DOHH2 (cell line): Measurements from ENCODE around the gene NGLY1.

Source experiments
- H3F3A ChIP-seq: fragments of 200-600 bp; sonication (generic), shearing (Covaris generic); 2 replicates; pipeline ENCODE4 v1.6.0; 2016; ENCODE audit warnings: antibody characterized with exemption, mild to moderate bottlenecking; ENCODE audit not compliant: control insufficient read depth, insufficient read depth
- H3K27ac ChIP-seq: fragments of 200-600 bp; sonication (generic); 2 replicates; pipeline ENCODE4 v1.5.1; 2014; ENCODE audit warnings: low read depth, mild to moderate bottlenecking, low read length, moderate library complexity
- H3K27me3 ChIP-seq: fragments of 200-600 bp; sonication (generic); 2 replicates; pipeline ENCODE4 v1.6.1; 2014; ENCODE audit warnings: mild to moderate bottlenecking, low read length, mixed read lengths; ENCODE audit not compliant: control insufficient read depth
- H3K36me3 ChIP-seq: fragments of 200-600 bp; sonication (generic); 2 replicates; pipeline ENCODE4 v1.6.1; 2014; ENCODE audit warnings: mild to moderate bottlenecking, low read length, moderate library complexity, mixed read lengths; ENCODE audit not compliant: control insufficient read depth
- H3K4me1 ChIP-seq: fragments of 200-600 bp; sonication (generic); 2 replicates; pipeline ENCODE4 v1.6.1; 2014; ENCODE audit warnings: mild to moderate bottlenecking, low read length, mixed read lengths; ENCODE audit not compliant: control insufficient read depth
- H3K4me2 ChIP-seq: fragments of 200-600 bp; sonication (generic); 2 replicates; pipeline ENCODE4 v1.6.0; 2014; ENCODE audit warnings: mild to moderate bottlenecking, low read length, moderate library complexity
- H3K4me3 ChIP-seq: fragments of 200-600 bp; sonication (generic); 2 replicates; pipeline ENCODE4 v1.5.1; 2014; ENCODE audit warnings: mild to moderate bottlenecking, low read length, mixed read lengths
- H3K79me2 ChIP-seq: fragments of 200-600 bp; sonication (generic); 2 replicates; pipeline ENCODE4 v1.6.1; 2014; ENCODE audit warnings: mild to moderate bottlenecking, low read length, mixed read lengths; ENCODE audit not compliant: control insufficient read depth
- H3K9me2 ChIP-seq: fragments of 200-600 bp; sonication (generic); replicated peaks from 2 replicates; pipeline ENCODE4 v1.6.1; 2014; ENCODE audit warnings: mild to moderate bottlenecking, low read length, mixed read lengths; ENCODE audit not compliant: control insufficient read depth
- H3K9me3 ChIP-seq: fragments of 200-600 bp; sonication (generic); 2 replicates; pipeline ENCODE4 v1.6.1; 2014; ENCODE audit warnings: antibody characterized with exemption, low read length, mixed read lengths; ENCODE audit not compliant: control insufficient read depth, insufficient read depth
- H4K20me1 ChIP-seq: fragments of 200-600 bp; sonication (generic); 2 replicates; pipeline ENCODE4 v1.6.0; 2014; ENCODE audit warnings: low read depth, mild to moderate bottlenecking, antibody characterized with exemption, low read length, moderate library complexity; ENCODE audit not compliant: control insufficient read depth, insufficient read depth
- EZH2phosphoT487 ChIP-seq: fragments of 200-600 bp; sonication (generic); IDR thresholded peaks from 2 replicates; pipeline ENCODE4 v1.6.1; 2017; ENCODE audit warnings: borderline replicate concordance, mild to moderate bottlenecking, antibody characterized with exemption, low read length, moderate library complexity, mixed read lengths
- TF ChIP-seq, protein P1 (sequence below): fragments of 200-600 bp; sonication (generic); IDR thresholded peaks from one replicate; pipeline ENCODE4 v1.5.1; 2014; ENCODE audit warnings: antibody characterized with exemption, mild to moderate bottlenecking, low read depth, low read length; ENCODE audit not compliant: poor library complexity, severe bottlenecking

Gene NGLY1

GRCh38 chr3:25724948-25725645, 58.1 kb downstream of the NGLY1 start:
- no peak overlapping the region for H3K4me2 ChIP-seq
- peaks cover 62% of the 10 kb centered on the region for H3K36me3 ChIP-seq
- no peak overlapping the region for H3K4me3 ChIP-seq
- TF ChIP-seq EZH2phosphoT487: no peak
- TF ChIP-seq, protein P1, sequence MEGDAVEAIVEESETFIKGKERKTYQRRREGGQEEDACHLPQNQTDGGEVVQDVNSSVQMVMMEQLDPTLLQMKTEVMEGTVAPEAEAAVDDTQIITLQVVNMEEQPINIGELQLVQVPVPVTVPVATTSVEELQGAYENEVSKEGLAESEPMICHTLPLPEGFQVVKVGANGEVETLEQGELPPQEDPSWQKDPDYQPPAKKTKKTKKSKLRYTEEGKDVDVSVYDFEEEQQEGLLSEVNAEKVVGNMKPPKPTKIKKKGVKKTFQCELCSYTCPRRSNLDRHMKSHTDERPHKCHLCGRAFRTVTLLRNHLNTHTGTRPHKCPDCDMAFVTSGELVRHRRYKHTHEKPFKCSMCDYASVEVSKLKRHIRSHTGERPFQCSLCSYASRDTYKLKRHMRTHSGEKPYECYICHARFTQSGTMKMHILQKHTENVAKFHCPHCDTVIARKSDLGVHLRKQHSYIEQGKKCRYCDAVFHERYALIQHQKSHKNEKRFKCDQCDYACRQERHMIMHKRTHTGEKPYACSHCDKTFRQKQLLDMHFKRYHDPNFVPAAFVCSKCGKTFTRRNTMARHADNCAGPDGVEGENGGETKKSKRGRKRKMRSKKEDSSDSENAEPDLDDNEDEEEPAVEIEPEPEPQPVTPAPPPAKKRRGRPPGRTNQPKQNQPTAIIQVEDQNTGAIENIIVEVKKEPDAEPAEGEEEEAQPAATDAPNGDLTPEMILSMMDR: no peak
- no peaks in the 10 kb centered on the region for H4K20me1 ChIP-seq
- H3K27ac ChIP-seq: no peak overlapping the region
- H3K9me2 ChIP-seq: no peaks in the 10 kb centered on the region
- H3K79me2 ChIP-seq: no peaks in the 10 kb centered on the region
- no peaks in the 10 kb centered on the region for H3K27me3 ChIP-seq
- H3F3A ChIP-seq: no peaks in the 10 kb centered on the region
- H3K4me1 ChIP-seq: no peaks in the 10 kb centered on the region
- H3K9me3 ChIP-seq: no peaks in the 10 kb centered on the region

DNA sequence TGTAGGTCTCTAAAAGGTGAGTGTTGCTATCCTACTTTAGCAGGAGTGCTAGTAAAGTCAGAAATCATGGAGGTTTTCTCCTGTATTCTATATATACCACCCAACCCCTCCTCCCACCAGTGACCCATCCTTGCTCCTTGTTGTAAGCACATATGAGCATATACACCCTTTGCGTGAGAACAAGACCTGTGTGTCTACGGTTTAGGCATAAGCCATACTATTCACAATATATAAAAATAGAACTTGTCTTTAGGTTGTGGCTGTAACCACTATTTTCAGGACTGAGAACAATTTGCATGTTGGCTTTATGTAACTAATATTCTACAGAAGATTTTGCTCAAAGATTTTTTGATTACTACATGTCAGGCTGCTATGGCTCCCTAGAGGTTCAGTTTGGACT, 59.4 kb downstream of the NGLY1 start:
- Histone ChIP-seq H3K4me3 (no peak overlapping the region), H3K9me3 (no peaks in the 10 kb centered on the region), H3K9me2 (no peaks in the 10 kb centered on the region), H3K27me3 (no peaks in the 10 kb centered on the region), H3K4me1 (no peaks in the 10 kb centered on the region), H3K4me2 (no peak overlapping the region), H3K27ac (no peak overlapping the region), H3K36me3 (peaks cover 58% of the 10 kb centered on the region), H3F3A (no peaks in the 10 kb centered on the region), H4K20me1 (no peaks in the 10 kb centered on the region), H3K79me2 (no peaks in the 10 kb centered on the region)
- TF ChIP-seq EZH2phosphoT487: no peak
- TF ChIP-seq, protein P1: no peak

- Histone ChIP-seq H3K4me3 (no peak overlapping the region), H3K27ac (no peak overlapping the region), H3K36me3 (peaks cover 22% of the 10 kb centered on the region), H3K9me2 (no peaks in the 10 kb centered on the region), H3K9me3 (no peaks in the 10 kb centered on the region), H3K4me2 (no peak overlapping the region), H3K4me1 (no peaks in the 10 kb centered on the region), H3F3A (0 out of 2 replicates have a peak, but pooled peaks cover 3% of the 10 kb centered on the region), H3K79me2 (no peaks in the 10 kb centered on the region), H4K20me1 (no peaks in the 10 kb centered on the region), H3K27me3 (no peaks in the 10 kb centered on the region)
- TF ChIP-seq, protein P1: no peak
- no peak for TF ChIP-seq EZH2phosphoT487
Measured at GRCh38 chr3:25719321-25719720, 63.9 kb downstream of the NGLY1 start.
